C4-2B (cell line): ENCODE measurements around the gene MED1.

Source experiments
- ZFX ChIP-seq: fragments of 450-650 bp; IDR thresholded peaks from 2 replicates; pipeline ENCODE4 v1.6.1; 2017
- TF ChIP-seq, protein P1 (sequence below): fragments of 450-650 bp; conservative IDR thresholded peaks from 2 replicates; pipeline ENCODE4 v1.5.1; 2017; ENCODE audit warnings: mild to moderate bottlenecking

DNA sequence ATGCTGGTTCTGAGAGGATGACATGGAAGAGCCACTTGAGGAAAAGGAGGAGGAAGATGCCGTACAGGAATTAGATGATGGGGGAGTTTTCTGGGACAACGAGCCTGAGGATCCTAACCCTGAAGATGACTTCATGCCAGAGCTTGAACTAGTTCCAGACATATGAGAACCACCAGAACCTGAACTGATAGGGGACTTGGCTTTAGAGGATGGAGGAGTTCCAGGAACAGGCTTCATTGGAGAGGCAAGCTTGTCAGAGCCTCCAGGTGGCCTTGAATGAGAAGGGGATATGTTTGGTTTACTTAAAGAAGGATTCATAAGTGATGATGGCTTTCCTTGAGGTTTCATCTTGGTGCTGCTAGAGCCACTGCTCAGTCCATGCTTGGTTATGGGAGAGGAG, 42.7 kb downstream of the MED1 start:
- TF ChIP-seq, protein P1, sequence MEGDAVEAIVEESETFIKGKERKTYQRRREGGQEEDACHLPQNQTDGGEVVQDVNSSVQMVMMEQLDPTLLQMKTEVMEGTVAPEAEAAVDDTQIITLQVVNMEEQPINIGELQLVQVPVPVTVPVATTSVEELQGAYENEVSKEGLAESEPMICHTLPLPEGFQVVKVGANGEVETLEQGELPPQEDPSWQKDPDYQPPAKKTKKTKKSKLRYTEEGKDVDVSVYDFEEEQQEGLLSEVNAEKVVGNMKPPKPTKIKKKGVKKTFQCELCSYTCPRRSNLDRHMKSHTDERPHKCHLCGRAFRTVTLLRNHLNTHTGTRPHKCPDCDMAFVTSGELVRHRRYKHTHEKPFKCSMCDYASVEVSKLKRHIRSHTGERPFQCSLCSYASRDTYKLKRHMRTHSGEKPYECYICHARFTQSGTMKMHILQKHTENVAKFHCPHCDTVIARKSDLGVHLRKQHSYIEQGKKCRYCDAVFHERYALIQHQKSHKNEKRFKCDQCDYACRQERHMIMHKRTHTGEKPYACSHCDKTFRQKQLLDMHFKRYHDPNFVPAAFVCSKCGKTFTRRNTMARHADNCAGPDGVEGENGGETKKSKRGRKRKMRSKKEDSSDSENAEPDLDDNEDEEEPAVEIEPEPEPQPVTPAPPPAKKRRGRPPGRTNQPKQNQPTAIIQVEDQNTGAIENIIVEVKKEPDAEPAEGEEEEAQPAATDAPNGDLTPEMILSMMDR = no peak
- no peak for TF ChIP-seq ZFX
